GM23248 (cell line): ENCODE results near the gene CDCA7L. TPM values are rescaled to one million over a fixed set of nuclear protein-coding genes. Genes with fewer than 3 reads are reported as not detected.
A peak's percentile ranks its signal among the peaks of the same experiment; 100 is the strongest.

Experiments used
- DNase-seq: peaks from one replicate; pipeline ENCODE4 v3.0.0-alpha.2; 2015
- H2AFZ ChIP-seq: fragments of 200-600 bp; sonication (generic); 2 replicates; pipeline ENCODE4 v1.6.1; 2016; ENCODE audit warnings: antibody characterized with exemption
- H3F3A ChIP-seq: fragments of 200-600 bp; sonication (generic); 2 replicates; pipeline ENCODE4 v1.6.1; 2016; ENCODE audit warnings: mild to moderate bottlenecking, antibody characterized with exemption, mixed run types; ENCODE audit not compliant: insufficient read depth
- H3K27ac ChIP-seq: fragments of 200-600 bp; sonication (generic); 2 replicates; pipeline ENCODE4 v1.5.1; 2016; ENCODE audit warnings: mild to moderate bottlenecking
- H3K27me3 ChIP-seq: fragments of 200-600 bp; sonication (generic); replicated peaks from 2 replicates; pipeline ENCODE4 v1.6.1; 2016; ENCODE audit warnings: mild to moderate bottlenecking; ENCODE audit not compliant: insufficient read depth
- H3K36me3 ChIP-seq: fragments of 200-600 bp; sonication (generic); 2 replicates; pipeline ENCODE4 v1.6.1; 2016; ENCODE audit warnings: low read depth, mild to moderate bottlenecking
- H3K4me1 ChIP-seq: fragments of 200-600 bp; sonication (generic); 2 replicates; pipeline ENCODE4 v1.6.1; 2016; ENCODE audit warnings: mild to moderate bottlenecking; ENCODE audit not compliant: insufficient read depth
- H3K4me2 ChIP-seq: fragments of 200-600 bp; sonication (generic); one replicate; pipeline ENCODE4 v1.6.1; 2016; ENCODE audit warnings: mild to moderate bottlenecking; ENCODE audit not compliant: unreplicated experiment
- H3K4me3 ChIP-seq: fragments of 200-600 bp; sonication (generic); 2 replicates; pipeline ENCODE4 v1.5.1; 2016; ENCODE audit warnings: mild to moderate bottlenecking
- H3K79me2 ChIP-seq: fragments of 200-600 bp; sonication (generic); 2 replicates; pipeline ENCODE4 v1.6.1; 2016; ENCODE audit warnings: mild to moderate bottlenecking; ENCODE audit not compliant: insufficient read depth
- H3K9ac ChIP-seq: fragments of 200-600 bp; sonication (generic); 2 replicates; pipeline ENCODE4 v1.6.1; 2016; ENCODE audit warnings: mild to moderate bottlenecking
- H3K9me2 ChIP-seq: fragments of 200-600 bp; sonication (generic); 2 replicates; pipeline ENCODE4 v1.6.1; 2016; ENCODE audit warnings: mixed run types, mild to moderate bottlenecking, moderate library complexity; ENCODE audit not compliant: insufficient read depth
- H3K9me3 ChIP-seq: fragments of 200-600 bp; sonication (generic); one replicate; pipeline ENCODE4 v1.6.1; 2017; ENCODE audit warnings: low read depth
- H4K20me1 ChIP-seq: fragments of 200-600 bp; sonication (generic); 2 replicates; pipeline ENCODE4 v1.6.0; 2016; ENCODE audit not compliant: insufficient read depth
- EZH2 ChIP-seq: fragments of 200-600 bp; sonication (generic); IDR thresholded peaks from 2 replicates; pipeline ENCODE4 v1.6.1; 2018; ENCODE audit warnings: antibody characterized with exemption, mild to moderate bottlenecking; ENCODE audit not compliant: insufficient read depth, poor library complexity, severe bottlenecking
- EZH2phosphoT487 ChIP-seq: fragments of 200-600 bp; sonication (generic); IDR thresholded peaks from 2 replicates; pipeline ENCODE4 v1.6.1; 2018; ENCODE audit warnings: antibody characterized with exemption, moderate library complexity, mild to moderate bottlenecking, low read depth; ENCODE audit not compliant: insufficient read depth
- WGBS, 2 experiments: methylation state at CpG; one replicate each; pipeline ENCODE4 v1.1.6; 2015 to 2017; ENCODE audit warnings: low lambda C conversion rate in 2 of 2, low coverage in 1 of 2; ENCODE audit errors: missing lambda C conversion rate in 2 of 2; 5-methylcytosine and 5-hydroxymethylcytosine counted together
- in situ Hi-C: fragments of 300-500 bp; cut with MboI; formaldehyde crosslinking; loops from 2 replicates; pipeline ENCODE4 v1.15.0; 2020
- polyA plus RNA-seq: library from polyadenylated mRNA; unstranded; fragments of >200 nt; fragmentation: Nextera tagmentation; extraction: Ambion mirVana; gene quantifications from 2 replicates; pipeline ENCODE4 v1.2.1, GENCODE V29; 2016
- total RNA-seq: library from RNA; depleted of rRNA; stranded (reverse); fragments of >200 nt; shearing (Covaris generic); gene quantifications from 2 replicates; pipeline ENCODE4 v1.2.3, GENCODE V29; 2014; rRNA removed

The CDCA7L gene
- 44.1 and 45.9 TPM in 2 replicates for total RNA-seq
- 44.0 and 44.1 TPM in 2 replicates for polyA plus RNA-seq

- H3K4me2 ChIP-seq, result peak within 1 kb of the TSS; percentile 93
- H3K4me3 ChIP-seq, result peak within 1 kb of the TSS; percentile 81
- peak within 1 kb of the TSS; percentile 83 for H3K9ac ChIP-seq
- no peaks in the 10 kb centered on the region for H3K27me3 ChIP-seq
- peaks cover 30% of the 10 kb centered on the region for H3F3A ChIP-seq
- peaks cover 37% of the 10 kb centered on the region for H3K4me1 ChIP-seq
- no peaks in the 10 kb centered on the region for H3K36me3 ChIP-seq
- H3K9me3 ChIP-seq, result no peaks in the 10 kb centered on the region
- H3K9me2 ChIP-seq, result no peaks in the 10 kb centered on the region
- 1 to 2% methylated on average over 63 to 81 of the region's 83 CpGs for WGBS, 2 experiments
- peak within 1 kb of the TSS; percentile 67 for H3K27ac ChIP-seq
- in situ Hi-C loops, result no loop called here
- H2AFZ ChIP-seq, result peak within 1 kb of the TSS; percentile 81
- H3K79me2 ChIP-seq, result peaks cover 36% of the 10 kb centered on the region
- DNase-seq, result peak; percentile 89
- H4K20me1 ChIP-seq, result no peaks in the 10 kb centered on the region
- TF ChIP-seq EZH2phosphoT487 (no peak), EZH2 (no peak)
Observed at GRCh38 chr7:21945454-21946221, at the start of gene CDCA7L. Gene CDCA7L, minus strand, starts transcription at chr7:21945899. Its CDS starts 95 bp downstream, at chr7:21945804.

- WGBS, 2 experiments, result 71 to 80% methylated on average over 5 of the region's 5 CpGs
- no peak overlapping the region for H3K4me2 ChIP-seq
- no peaks in the 10 kb centered on the region for H3K4me1 ChIP-seq
- no peak for TF ChIP-seq EZH2
- no peak for TF ChIP-seq EZH2phosphoT487
- no peaks in the 10 kb centered on the region for H4K20me1 ChIP-seq
- H3K36me3 ChIP-seq, result no peaks in the 10 kb centered on the region
- in situ Hi-C loops, result no loop called here
- H3K9me3 ChIP-seq, result no peaks in the 10 kb centered on the region
- H3K9me2 ChIP-seq, result no peaks in the 10 kb centered on the region
- DNase-seq, result no peak
- H3F3A ChIP-seq, result no peaks in the 10 kb centered on the region
- H3K79me2 ChIP-seq, result no peaks in the 10 kb centered on the region
- H2AFZ ChIP-seq, result no peak overlapping the region
- H3K27me3 ChIP-seq, result no peaks in the 10 kb centered on the region
- no peak overlapping the region for H3K4me3 ChIP-seq
- no peak overlapping the region for H3K27ac ChIP-seq
- no peak overlapping the region for H3K9ac ChIP-seq
Observed at GRCh38 chr7:21986096-21986495, 40.4 kb upstream of the CDCA7L start.

- no peaks in the 10 kb centered on the region for H4K20me1 ChIP-seq
- no peak overlapping the region for H3K9ac ChIP-seq
- H3K9me2 ChIP-seq, result no peaks in the 10 kb centered on the region
- 60 to 63% methylated on average over 2 of the region's 2 CpGs for WGBS, 2 experiments
- DNase-seq, result no peak
- no peaks in the 10 kb centered on the region for H3F3A ChIP-seq
- no peak overlapping the region for H3K4me3 ChIP-seq
- TF ChIP-seq EZH2 (no peak), EZH2phosphoT487 (no peak)
- H3K79me2 ChIP-seq, result no peaks in the 10 kb centered on the region
- H3K27ac ChIP-seq, result no peak overlapping the region
- no peaks in the 10 kb centered on the region for H3K27me3 ChIP-seq
- H2AFZ ChIP-seq, result no peak overlapping the region
- H3K4me2 ChIP-seq, result no peak overlapping the region
- H3K9me3 ChIP-seq, result no peaks in the 10 kb centered on the region
- no peaks in the 10 kb centered on the region for H3K4me1 ChIP-seq
- in situ Hi-C loops, result no loop called here
- no peaks in the 10 kb centered on the region for H3K36me3 ChIP-seq
Observed at GRCh38 chr7:21984042-21984441, 38.3 kb upstream of the CDCA7L start.

GRCh38 chr7:21983056-21983455, 37.4 kb upstream of the CDCA7L start:
- Histone ChIP-seq H3K36me3 (no peaks in the 10 kb centered on the region), H3K79me2 (no peaks in the 10 kb centered on the region), H3K4me3 (no peak overlapping the region), H2AFZ (no peak overlapping the region), H3K4me2 (no peak overlapping the region), H3K9me2 (no peaks in the 10 kb centered on the region), H3K9me3 (no peaks in the 10 kb centered on the region), H3K4me1 (no peaks in the 10 kb centered on the region), H4K20me1 (no peaks in the 10 kb centered on the region), H3K9ac (no peak overlapping the region), H3K27me3 (no peaks in the 10 kb centered on the region), H3K27ac (no peak overlapping the region), H3F3A (no peaks in the 10 kb centered on the region)
- WGBS, 2 experiments, result 39 to 49% methylated on average over 2 of the region's 2 CpGs
- TF ChIP-seq EZH2phosphoT487 (no peak), EZH2 (no peak)
- in situ Hi-C loops, result no loop called here
- DNase-seq, result no peak
